Left ventricle myocardium inferior (tissue), 1 donor: ENCODE data around the gene ATP11A. TPM values are rescaled to one million over a fixed set of nuclear protein-coding genes. Genes with fewer than 3 reads are reported as not detected.
"Not testable (repeated sequence)": the region's sequence is repeated elsewhere in the genome, so short reads cannot be mapped to it uniquely, and the experiment has no call there.

Experiments
- DNase-seq: peaks from one replicate; pipeline ENCODE4 v3.0.0-alpha.2; 2020
- H3K27ac ChIP-seq: fragments of 200-600 bp; replicated peaks from 2 replicates; pipeline ENCODE4 v1.8.0; 2021
- H3K27me3 ChIP-seq: fragments of 200-600 bp; 2 replicates; pipeline ENCODE4 v1.8.0; 2021; ENCODE audit warnings: low read depth
- H3K36me3 ChIP-seq: fragments of 200-600 bp; 2 replicates; pipeline ENCODE4 v1.8.0; 2021
- H3K4me1 ChIP-seq: fragments of 200-600 bp; 2 replicates; pipeline ENCODE4 v1.8.0; 2021
- H3K4me3 ChIP-seq: fragments of 200-600 bp; 2 replicates; pipeline ENCODE4 v1.8.0; 2021; ENCODE audit warnings: mild to moderate bottlenecking, moderate library complexity
- H3K9me3 ChIP-seq: fragments of 200-600 bp; replicated peaks from 2 replicates; pipeline ENCODE4 v1.8.0; 2021
- CTCF ChIP-seq: fragments of 200-600 bp; IDR thresholded peaks from 2 replicates; pipeline ENCODE4 v1.8.0; 2021; ENCODE audit warnings: antibody characterized with exemption, mild to moderate bottlenecking, borderline replicate concordance
- intact Hi-C: fragments of 100-400 bp; cut with micrococcal nuclease; formaldehyde crosslinking; loops from one replicate; pipeline ENCODE4 v1.11.0; 2022
- total RNA-seq: library from RNA; stranded (reverse); fragmentation: NEBNext Ultra II Directional; extraction: Animal tissue kit (Norgen Biotek cat#: 25700); gene quantifications from one replicate; pipeline ENCODE4 v1.2.1, GENCODE V29; 2021
- donor health status: DM: no; HTN: yes; CAD: no; lungs with severe emphysema.

The ATP11A gene
- total RNA-seq, 1 donor from 2014 or later: 106 TPM

- no peak overlapping the region for H3K27ac ChIP-seq
- H3K4me1 ChIP-seq: peaks cover 32% of the 10 kb centered on the region
- no peak for DNase-seq
- intact Hi-C loops: no loop called here
- peaks cover 52% of the 10 kb centered on the region for H3K36me3 ChIP-seq
- no peak overlapping the region for H3K4me3 ChIP-seq
- no peaks in the 10 kb centered on the region for H3K9me3 ChIP-seq
- H3K27me3 ChIP-seq: no peaks in the 10 kb centered on the region
- TF ChIP-seq CTCF: no peak
These were observed 192.8 kb downstream of the ATP11A start for GRCh38 chr13:112882555-112883024.

GRCh38 chr13:112883241-112883945 lies 193.6 kb downstream of the ATP11A start:
- peaks cover 45% of the 10 kb centered on the region for H3K36me3 ChIP-seq
- no peaks in the 10 kb centered on the region for H3K27me3 ChIP-seq
- H3K4me1 ChIP-seq: peaks cover 32% of the 10 kb centered on the region
- no peak for DNase-seq
- intact Hi-C loops: no loop called here
- no peak overlapping the region for H3K27ac ChIP-seq
- H3K9me3 ChIP-seq: no peaks in the 10 kb centered on the region
- H3K4me3 ChIP-seq: no peak overlapping the region
- no peak for TF ChIP-seq CTCF

- H3K9me3 ChIP-seq, H3K27me3 ChIP-seq, H3K27ac ChIP-seq, DNase-seq, intact Hi-C loops, H3K4me3 ChIP-seq: not testable (repeated sequence)
- peaks cover 25% of the 10 kb centered on the region for H3K4me1 ChIP-seq
- H3K36me3 ChIP-seq: peaks cover 38% of the 10 kb centered on the region
These were observed 194.9 kb downstream of the ATP11A start for GRCh38 chr13:112884700-112885099.

GRCh38 chr13:112885242-112885781 lies 195.5 kb downstream of the ATP11A start:
- intact Hi-C loops: no loop called here
- Histone ChIP-seq H3K9me3 (no peaks in the 10 kb centered on the region), H3K36me3 (peaks cover 33% of the 10 kb centered on the region), H3K4me3 (no peak overlapping the region), H3K4me1 (peaks cover 19% of the 10 kb centered on the region), H3K27me3 (peaks cover under 1% of the 10 kb centered on the region), H3K27ac (no peak overlapping the region)
- TF ChIP-seq CTCF: no peak
- no peak for DNase-seq

GRCh38 chr13:112885782-112886268 lies 196.0 kb downstream of the ATP11A start:
- intact Hi-C loops: no loop called here
- no peaks in the 10 kb centered on the region for H3K9me3 ChIP-seq
- H3K36me3 ChIP-seq: peaks cover 28% of the 10 kb centered on the region
- peaks cover 6% of the 10 kb centered on the region for H3K27me3 ChIP-seq
- H3K27ac ChIP-seq: peak overlapping the region; percentile 38
- TF ChIP-seq CTCF: no peak
- peak overlapping the region; percentile 44 for H3K4me3 ChIP-seq
- peaks cover 16% of the 10 kb centered on the region for H3K4me1 ChIP-seq
- DNase-seq: peak; percentile 82

GRCh38 chr13:112887151-112887550 lies 197.3 kb downstream of the ATP11A start:
- H3K27ac ChIP-seq: no peak overlapping the region
- TF ChIP-seq CTCF: no peak
- H3K36me3 ChIP-seq: peaks cover 15% of the 10 kb centered on the region
- peaks cover 16% of the 10 kb centered on the region for H3K4me1 ChIP-seq
- H3K4me3 ChIP-seq: no peak overlapping the region
- H3K27me3 ChIP-seq: peaks cover 19% of the 10 kb centered on the region
- no peak for DNase-seq
- no peaks in the 10 kb centered on the region for H3K9me3 ChIP-seq
- intact Hi-C loops: no loop called here
